ENCODE measurements around the gene FGF22.

DNA sequence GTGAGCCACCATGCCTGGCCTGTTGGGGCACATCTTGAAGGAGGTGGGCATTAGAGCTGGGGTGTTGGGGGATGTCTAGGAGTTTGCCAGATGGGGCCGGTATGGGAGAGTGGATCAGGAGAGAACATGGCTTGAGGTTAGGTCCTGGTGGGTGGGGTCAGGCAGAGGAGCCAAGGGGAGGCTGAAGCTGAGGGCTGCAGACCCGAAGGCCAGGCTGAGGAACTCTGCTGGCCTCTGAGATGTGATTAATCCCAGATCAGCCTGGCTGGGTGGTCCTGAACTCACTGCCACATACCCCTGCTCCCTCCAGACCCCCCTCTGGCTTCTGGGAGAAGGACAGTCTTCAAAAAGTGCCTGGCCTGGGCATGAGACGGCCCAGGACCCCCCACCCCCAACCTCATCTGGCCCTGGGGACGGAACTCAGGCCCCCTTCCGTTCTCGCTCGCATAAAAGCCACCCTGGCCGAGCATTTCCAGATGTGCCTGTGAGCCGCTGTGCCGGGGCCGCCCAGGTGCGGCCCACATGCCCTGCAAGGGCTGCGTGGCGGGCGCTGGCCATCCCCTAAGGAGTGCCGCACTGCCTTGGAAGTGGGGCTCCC, 39.2 kb downstream of the FGF22 start:
- TF ChIP-seq CTCF (IDR thresholded peaks at IDR 0.05; ENCODE audit: low read depth, low read length) = no peak
- no peak for TF ChIP-seq POLR2A (IDR thresholded peaks at IDR 0.05; ENCODE audit: extremely low read depth, insufficient read length)

Measured in NB4 (cell line).